HL-60 (cell line): ENCODE results near the gene KLC1.

Experiments
- CTCF ChIP-seq: IDR thresholded peaks from one replicate; pipeline ENCODE4 v1.5.1; 2011; ENCODE audit warnings: low read length, control low read depth, inconsistent platforms; ENCODE audit not compliant: insufficient read depth
- POLR2AphosphoS5 ChIP-seq: IDR thresholded peaks from 2 replicates; pipeline ENCODE4 v1.6.1; 2012; ENCODE audit warnings: low read depth
- REST ChIP-seq: IDR thresholded peaks from 2 replicates; pipeline ENCODE4 v1.6.1; 2012; ENCODE audit warnings: low read depth; ENCODE audit not compliant: insufficient replicate concordance

- TF ChIP-seq CTCF (no peak), REST (no peak), POLR2AphosphoS5 (no peak)
Measured at GRCh38 chr14:103607822-103608221, 21.2 kb upstream of the KLC1 start.
